Kidney (tissue), 22 donors: ENCODE data around the gene OXTR. TPM values are rescaled to one million over a fixed set of nuclear protein-coding genes. Genes with fewer than 3 reads are reported as not detected.
A peak's percentile ranks its signal among the peaks of the same experiment; 100 is the strongest.

Source experiments
- DNase-seq, 5 donors: peaks; one replicate each; pipeline ENCODE4 v3.0.0-alpha.2; 2013 to 2020
- FAIRE-seq: peaks from 2 replicates; lab custom pipeline; 2012; peaks lifted over from hg19 to GRCh38; lab: Jason Lieb, UNC
- H3K27ac ChIP-seq, 2 donors: one replicate each; pipeline ENCODE4 v1.7.0; 2013; ENCODE audit warnings: low read depth in 2 of 2, low read length in 2 of 2, inconsistent platforms in 1 of 2
- H3K27me3 ChIP-seq: one replicate; pipeline ENCODE4 v1.7.1; 2013; ENCODE audit warnings: low read length, inconsistent platforms; ENCODE audit not compliant: control insufficient read depth, insufficient read depth
- H3K36me3 ChIP-seq, 3 donors: one replicate each; pipeline versions ENCODE4 v1.7.0 to v1.7.1; 2013; ENCODE audit warnings: low read length in 3 of 3, control low read depth in 1 of 3, inconsistent platforms in 1 of 3; ENCODE audit not compliant: insufficient read depth in 3 of 3, control insufficient read depth in 2 of 3
- H3K4me1 ChIP-seq, 3 donors: one replicate each; pipeline versions ENCODE4 v1.7.0 to v1.7.1; 2013; ENCODE audit warnings: low read length in 3 of 3, inconsistent platforms in 1 of 3, low read depth in 1 of 3; ENCODE audit not compliant: control insufficient read depth in 2 of 3, insufficient read depth in 2 of 3
- H3K4me3 ChIP-seq, 3 donors: one replicate each; pipeline versions ENCODE4 v1.7.0 to v1.8.1; 2013; ENCODE audit warnings: low read length in 3 of 3, control low read depth in 1 of 3, inconsistent platforms in 1 of 3
- H3K9ac ChIP-seq, 3 donors: one replicate each; pipeline versions ENCODE4 v1.7.0 to v1.7.1; 2013; ENCODE audit warnings: low read length in 3 of 3, control low read depth in 1 of 3, inconsistent platforms in 1 of 3
- H3K9me3 ChIP-seq, 3 donors: one replicate each; pipeline versions ENCODE4 v1.7.0 to v1.7.1; 2013; ENCODE audit warnings: low read length in 3 of 3, control low read depth in 1 of 3, inconsistent platforms in 1 of 3; ENCODE audit not compliant: control insufficient read depth in 2 of 3, insufficient read depth in 1 of 3
- intact Hi-C: fragments of 100-400 bp; cut with DNase I; formaldehyde crosslinking; loops from one replicate; pipeline ENCODE4 v1.11.1; 2022
- long read RNA-seq, 10 donors: library from polyadenylated mRNA in 1 of 10; unstranded in 1 of 10; transcript quantifications; one replicate each; pipeline ENCODE4 v2.0.0 and lab custom pipeline, GENCODE V29; 2021 to 2026
- polyA plus RNA-seq: library from polyadenylated mRNA; stranded (reverse); fragments of 350-450 nt; fragmentation: Illumina TruSeq; extraction: RNeasy Lipid Tissue Mini Kit (QIAGEN cat#74804); gene quantifications from one replicate; pipeline ENCODE4 v1.2.3, GENCODE V29; 2014; ENCODE audit warnings: low read depth, low replicate concordance; ENCODE audit not compliant: insufficient read depth
- total RNA-seq: library from RNA; stranded (reverse); fragmentation: NEBNext Ultra II Directional; extraction: Animal tissue kit (Norgen Biotek cat#: 25700); gene quantifications from one replicate; pipeline ENCODE4 v1.2.1, GENCODE V29; 2021
- TF ChIP-seq, protein P1 (sequence below): IDR thresholded peaks from 3 replicates; pipeline ENCODE4 v1.5.1; 2012; ENCODE audit warnings: mild to moderate bottlenecking, moderate library complexity, borderline replicate concordance; ENCODE audit not compliant: insufficient read depth; ENCODE audit errors: extremely low read depth
- donor health status: control.
- donor health status: control.
- donor health status: control.
- donor health status: control.
- donor health status: control.
- donor health status: DM: yes; HTN: yes; CAD: no.
- donor health status: Normal renal cell carcinoma (clear cell type).

Gene OXTR
- total RNA-seq: 1.2 TPM
- polyA plus RNA-seq: 0.39 TPM
- long read RNA-seq, donor 1, full-length matches to known transcripts: 1 of 1 reads
- long read RNA-seq, donor 1, partial matches to known transcripts: 0 of 1 reads
- long read RNA-seq, donor 1, other reads (novel, unspliced or antisense): 0 of 1 reads
- long read RNA-seq, donor 2: 0 reads
- long read RNA-seq, donor 3: 0 reads
- long read RNA-seq, donor 4: 0 reads
- long read RNA-seq, donor 5: 0 reads
- long read RNA-seq, donor 6: 0 reads
- long read RNA-seq, donor 7, partial matches to known transcripts: 0 of 1 reads
- long read RNA-seq, donor 7, other reads (novel, unspliced or antisense): 1 of 1 reads
- long read RNA-seq, donor 8: 0 reads
- long read RNA-seq, donor 9: 0 reads
- long read RNA-seq, donor 10: 0 reads

DNA sequence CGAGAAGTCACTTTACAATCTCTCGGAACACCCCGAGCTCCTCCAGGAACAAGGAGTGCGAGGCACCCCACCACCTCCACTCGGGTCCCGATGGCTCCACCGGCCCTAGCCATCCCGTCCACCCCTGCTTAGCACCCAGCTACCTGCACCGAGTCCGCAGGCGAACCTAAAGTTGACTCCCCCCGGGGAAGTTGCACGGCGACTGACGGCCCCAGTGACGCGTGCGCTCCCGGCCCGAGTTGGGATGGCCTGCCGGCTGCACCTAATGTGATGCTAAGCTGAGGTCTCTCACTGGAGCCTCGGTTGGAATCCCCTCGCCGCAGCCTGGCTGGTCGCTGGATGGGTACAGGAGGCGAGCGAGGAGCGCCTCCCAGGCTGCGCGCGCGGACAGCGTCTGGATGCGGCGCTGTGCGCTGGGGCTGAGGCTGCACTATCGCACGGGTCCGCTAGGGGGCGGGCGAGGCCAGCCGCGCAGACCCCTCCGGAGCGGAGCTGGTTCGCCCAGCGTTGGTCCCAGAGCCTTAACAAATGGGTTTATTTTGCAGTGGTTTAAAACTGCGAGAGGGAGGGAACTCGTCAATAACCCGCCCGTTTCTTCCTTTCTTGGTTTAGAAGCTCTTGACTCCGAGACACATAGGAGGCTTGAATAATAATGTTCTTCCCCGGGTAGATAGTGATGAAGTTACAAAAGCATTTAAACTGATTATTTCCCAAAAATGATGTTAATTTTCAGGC, at the start of gene OXTR:
Gene OXTR, minus strand, starts transcription at position 526 of the 735 bp plus-strand sequence. CDS start 1,426 bp downstream, outside the sequence.
- H3K27me3 ChIP-seq: peaks cover 14% of the 10 kb centered on the region
- intact Hi-C loops: no loop called here

DNA sequence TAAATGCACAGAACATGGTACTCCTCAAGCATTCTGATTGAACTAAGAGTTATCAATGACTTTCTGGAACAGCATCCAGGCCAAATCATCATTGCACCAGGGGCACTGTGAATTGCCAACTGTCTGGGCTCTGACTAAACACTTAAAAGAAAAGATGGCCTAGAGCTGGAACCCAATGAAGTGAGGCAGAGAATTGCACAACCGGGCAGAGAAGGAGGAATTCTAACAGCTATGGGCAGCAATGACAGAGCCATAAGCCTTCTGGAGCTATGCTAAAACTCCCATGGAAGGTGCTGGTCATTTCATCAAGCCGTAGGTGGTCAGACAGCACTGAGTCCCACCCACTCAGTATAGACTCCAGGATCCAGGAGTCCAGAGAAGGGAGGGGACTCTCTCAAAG, 48.1 kb upstream of the OXTR start:
- H3K4me1 ChIP-seq: no peaks in the 10 kb centered on the region
- H3K9me3 ChIP-seq: peaks cover 0 to 14% (median 8%) of the 10 kb centered on the region in 3 donors
- TF ChIP-seq, protein P1, sequence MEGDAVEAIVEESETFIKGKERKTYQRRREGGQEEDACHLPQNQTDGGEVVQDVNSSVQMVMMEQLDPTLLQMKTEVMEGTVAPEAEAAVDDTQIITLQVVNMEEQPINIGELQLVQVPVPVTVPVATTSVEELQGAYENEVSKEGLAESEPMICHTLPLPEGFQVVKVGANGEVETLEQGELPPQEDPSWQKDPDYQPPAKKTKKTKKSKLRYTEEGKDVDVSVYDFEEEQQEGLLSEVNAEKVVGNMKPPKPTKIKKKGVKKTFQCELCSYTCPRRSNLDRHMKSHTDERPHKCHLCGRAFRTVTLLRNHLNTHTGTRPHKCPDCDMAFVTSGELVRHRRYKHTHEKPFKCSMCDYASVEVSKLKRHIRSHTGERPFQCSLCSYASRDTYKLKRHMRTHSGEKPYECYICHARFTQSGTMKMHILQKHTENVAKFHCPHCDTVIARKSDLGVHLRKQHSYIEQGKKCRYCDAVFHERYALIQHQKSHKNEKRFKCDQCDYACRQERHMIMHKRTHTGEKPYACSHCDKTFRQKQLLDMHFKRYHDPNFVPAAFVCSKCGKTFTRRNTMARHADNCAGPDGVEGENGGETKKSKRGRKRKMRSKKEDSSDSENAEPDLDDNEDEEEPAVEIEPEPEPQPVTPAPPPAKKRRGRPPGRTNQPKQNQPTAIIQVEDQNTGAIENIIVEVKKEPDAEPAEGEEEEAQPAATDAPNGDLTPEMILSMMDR: no peak
- no peaks in the 10 kb centered on the region for H3K27me3 ChIP-seq
- H3K9ac ChIP-seq: no peak overlapping the region
- H3K4me3 ChIP-seq: no peak overlapping the region
- no peak overlapping the region for H3K27ac ChIP-seq
- no peaks in the 10 kb centered on the region for H3K36me3 ChIP-seq
- intact Hi-C loops: no loop called here
- no peak for DNase-seq
- no peak for FAIRE-seq

More for the DNA sequence above, at the start of gene OXTR:
- H3K4me1 ChIP-seq: peaks cover 0 to 17% (median 0%) of the 10 kb centered on the region in 3 donors
- TF ChIP-seq, protein P1: peak; percentile 92
- H3K9ac ChIP-seq: no peak within 1 kb of the TSS
- no peak within 1 kb of the TSS for H3K27ac ChIP-seq
- H3K9me3 ChIP-seq: no peaks in the 10 kb centered on the region
- no peaks in the 10 kb centered on the region for H3K36me3 ChIP-seq
- DNase-seq (peak; percentile 79 to 82 (median 79)), FAIRE-seq (no peak)
- H3K4me3 ChIP-seq: peak within 1 kb of the TSS in 2 of 3 donors; percentile 24 to 37

DNA sequence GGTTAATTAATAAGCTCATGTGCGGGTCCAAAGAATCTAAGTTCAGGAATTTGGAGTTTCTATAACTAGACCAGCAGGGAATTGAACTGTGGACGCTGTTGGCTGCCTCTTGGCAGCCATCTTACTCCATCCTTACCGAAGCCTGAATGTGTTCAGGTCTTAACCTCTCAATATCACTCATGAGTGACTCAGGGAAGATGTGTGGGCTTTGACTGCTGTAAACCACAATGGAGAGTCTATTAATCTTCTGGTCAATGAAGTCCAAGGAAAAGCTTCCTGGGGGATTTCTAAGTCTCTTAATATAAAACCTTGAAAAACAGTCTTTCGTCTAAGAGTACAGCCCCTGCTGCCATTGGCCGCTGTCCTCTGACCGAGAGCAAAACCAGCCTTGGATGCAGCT, 46.7 kb upstream of the OXTR start:
- intact Hi-C loops: no loop called here
- Histone ChIP-seq H3K27me3 (no peaks in the 10 kb centered on the region), H3K27ac (no peak overlapping the region), H3K4me1 (no peaks in the 10 kb centered on the region), H3K9me3 (peaks cover 0 to 14% (median 8%) of the 10 kb centered on the region in 3 donors), H3K9ac (no peak overlapping the region), H3K36me3 (no peaks in the 10 kb centered on the region), H3K4me3 (no peak overlapping the region)
- TF ChIP-seq, protein P1: no peak
- DNase-seq (no peak), FAIRE-seq (no peak)
